ENCODE results near the gene PLD5.
"Not testable (repeated sequence)": the region's sequence is repeated elsewhere in the genome, so short reads cannot be mapped to it uniquely, and the experiment has no call there.

PLD5 gene

DNA sequence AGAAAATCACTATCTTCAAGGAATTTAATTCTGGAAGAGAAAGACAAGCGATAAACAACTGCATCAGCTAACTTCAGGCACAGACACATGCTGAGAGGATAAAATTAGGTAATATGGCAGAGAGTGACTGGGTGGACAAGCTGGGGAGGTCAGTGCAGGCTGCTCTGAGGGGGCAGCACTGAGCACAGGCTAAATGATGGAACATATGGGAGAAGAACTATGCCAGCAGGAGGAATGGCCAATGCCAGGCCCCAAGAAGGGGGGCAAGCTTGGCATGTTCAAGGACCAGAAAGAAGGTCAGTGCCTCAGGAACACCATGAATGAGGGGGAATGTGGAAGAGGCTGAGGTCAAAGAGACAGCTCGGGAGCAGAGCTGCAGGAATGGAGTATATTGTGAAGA, 334.9 kb downstream of the PLD5 start:
- H3K27ac ChIP-seq, result no peak overlapping the region
- no peak overlapping the region for H3K4me3 ChIP-seq

GRCh38 chr1:242187816-242188215, 336.7 kb downstream of the PLD5 start:
- Histone ChIP-seq H3K4me3 (no peak overlapping the region), H3K27ac (no peak overlapping the region)

DNA sequence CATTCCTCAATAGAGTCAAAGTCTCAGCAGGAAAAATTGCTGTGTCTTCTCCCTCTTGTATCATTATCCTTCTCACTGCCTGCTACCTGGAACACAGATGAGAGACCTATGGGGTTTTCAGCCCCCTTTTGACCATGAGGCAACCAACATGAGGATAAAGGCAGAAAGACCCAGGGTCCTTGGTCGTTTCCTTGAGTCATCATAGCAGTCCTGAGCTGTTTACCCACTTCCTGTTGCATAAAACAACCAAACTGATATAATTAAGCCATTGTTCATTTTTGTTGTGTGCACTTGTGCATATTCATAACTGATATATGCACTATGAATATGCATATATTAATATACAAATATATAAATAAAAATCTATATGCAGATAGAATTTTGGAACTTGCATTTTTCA, 337.3 kb downstream of the PLD5 start:
- Histone ChIP-seq H3K27ac (no peak overlapping the region), H3K4me3 (no peak overlapping the region)

- Histone ChIP-seq H3K27ac (no peak overlapping the region), H3K4me3 (no peak overlapping the region)
Observed at GRCh38 chr1:242185731-242186130, 338.8 kb downstream of the PLD5 start.

- no peak overlapping the region for H3K4me3 ChIP-seq
- H3K27ac ChIP-seq, result no peak overlapping the region
Observed at GRCh38 chr1:242184955-242185354, 339.5 kb downstream of the PLD5 start.

DNA sequence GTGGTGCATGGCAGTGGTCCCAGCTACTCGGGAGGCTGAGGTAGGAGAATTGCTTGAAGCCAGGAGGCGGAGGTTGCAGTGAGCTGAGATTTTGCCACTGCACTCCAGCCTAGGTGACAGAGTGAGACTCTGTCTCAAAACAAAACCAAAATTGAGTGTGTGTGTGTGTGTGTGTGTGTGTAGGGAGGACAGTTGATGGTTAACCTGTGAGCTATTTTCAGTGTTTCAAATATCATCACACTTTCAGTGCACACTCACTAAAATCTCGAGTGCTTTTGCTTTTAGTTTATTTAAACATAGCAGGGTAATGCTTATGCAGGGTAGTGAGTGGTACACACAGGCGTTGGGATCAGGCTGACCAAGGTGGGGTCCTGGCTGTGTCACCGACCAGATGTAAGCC, 344.7 kb downstream of the PLD5 start:
- H3K4me3 ChIP-seq, H3K27ac ChIP-seq: not testable (repeated sequence)

- no peak overlapping the region for H3K4me3 ChIP-seq
- no peak overlapping the region for H3K27ac ChIP-seq
Observed at GRCh38 chr1:242178924-242179708, 345.4 kb downstream of the PLD5 start.

GRCh38 chr1:242178436-242178835, 346.1 kb downstream of the PLD5 start:
- Histone ChIP-seq H3K4me3 (no peak overlapping the region), H3K27ac (no peak overlapping the region)

GRCh38 chr1:242162140-242162539, 362.4 kb downstream of the PLD5 start:
- Histone ChIP-seq H3K27ac (no peak overlapping the region), H3K4me3 (no peak overlapping the region)

GRCh38 chr1:242147096-242147976, 377.2 kb downstream of the PLD5 start:
- no peak overlapping the region for H3K4me3 ChIP-seq
- peak overlapping the region in 2 of 21 experiments; percentile 13 to 24 for H3K27ac ChIP-seq

DNA sequence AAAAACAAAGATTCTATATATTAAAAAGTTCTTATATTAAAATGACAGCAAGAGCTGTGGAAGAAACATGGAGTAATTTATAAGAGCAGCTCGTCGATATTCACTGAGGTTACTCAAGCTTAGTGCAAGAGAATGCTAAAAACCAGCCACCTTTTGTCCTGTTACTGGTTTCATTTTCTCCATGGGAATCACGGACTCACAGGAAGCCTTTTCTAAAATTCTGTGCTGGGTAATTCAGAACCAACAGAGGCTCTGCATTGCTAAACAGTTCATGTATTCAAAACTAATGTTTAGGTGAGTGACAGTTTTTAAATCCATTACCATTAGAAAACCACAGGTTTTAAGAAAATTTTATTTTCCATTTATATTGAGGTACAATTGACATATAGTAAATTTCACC, 377.8 kb downstream of the PLD5 start:
- H3K4me3 ChIP-seq, result no peak overlapping the region

GRCh38 chr1:242140836-242141235, 383.7 kb downstream of the PLD5 start:
- Histone ChIP-seq H3K27ac (no peak overlapping the region), H3K4me3 (no peak overlapping the region)

More for the DNA sequence above, 377.8 kb downstream of the PLD5 start:
- peak overlapping the region in 2 of 21 experiments; percentile 13 to 24 for H3K27ac ChIP-seq

- H3K27ac ChIP-seq, result no peak overlapping the region
Observed at GRCh38 chr1:242139986-242140385, 384.5 kb downstream of the PLD5 start.

GRCh38 chr1:242139442-242139841, 385.1 kb downstream of the PLD5 start:
- Histone ChIP-seq H3K27ac (no peak overlapping the region), H3K4me3 (no peak overlapping the region)

More at GRCh38 chr1:242139986-242140385, 384.5 kb downstream of the PLD5 start:
- H3K4me3 ChIP-seq, result no peak overlapping the region

- H3K27ac ChIP-seq, result no peak overlapping the region
- no peak overlapping the region for H3K4me3 ChIP-seq
Observed at GRCh38 chr1:242133796-242134195, 390.7 kb downstream of the PLD5 start.

GRCh38 chr1:242133351-242133750, 391.1 kb downstream of the PLD5 start:
- H3K4me3 ChIP-seq, result no peak overlapping the region
- H3K27ac ChIP-seq, result no peak overlapping the region

DNA sequence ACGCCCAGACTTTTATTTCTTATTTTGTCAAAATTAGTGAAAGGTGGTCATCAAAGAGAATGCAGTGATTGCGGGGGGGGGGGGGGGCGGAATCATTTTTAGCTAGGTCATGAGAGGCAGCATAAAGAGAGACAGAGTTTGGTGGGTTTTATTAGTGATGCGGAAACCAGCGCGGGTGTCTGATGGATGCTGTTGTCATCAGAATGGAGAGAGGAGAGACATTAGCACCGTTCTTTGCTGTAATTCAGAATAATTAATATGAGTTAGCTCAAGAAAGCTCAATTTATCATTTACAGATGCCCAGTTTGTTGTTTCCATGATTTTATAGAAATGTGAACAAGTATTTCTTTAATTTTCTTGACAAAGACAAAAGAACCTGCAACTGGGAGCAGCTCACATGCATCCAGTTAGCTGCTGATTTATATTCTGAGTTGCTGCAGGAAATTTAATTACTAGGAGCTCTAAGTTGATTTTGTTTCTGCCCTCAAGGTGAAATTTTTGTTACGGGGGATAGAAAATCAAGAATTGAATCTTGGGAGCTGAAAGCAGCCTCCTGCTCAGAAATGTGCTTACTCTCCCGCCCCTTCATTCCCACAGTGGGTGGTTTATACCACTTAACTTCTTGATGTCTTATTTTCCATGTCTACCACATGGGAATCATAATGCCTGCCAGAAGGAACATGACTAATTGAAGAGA, 392.2 kb downstream of the PLD5 start:
- Histone ChIP-seq H3K4me3 (no peak overlapping the region), H3K27ac (no peak overlapping the region)

DNA sequence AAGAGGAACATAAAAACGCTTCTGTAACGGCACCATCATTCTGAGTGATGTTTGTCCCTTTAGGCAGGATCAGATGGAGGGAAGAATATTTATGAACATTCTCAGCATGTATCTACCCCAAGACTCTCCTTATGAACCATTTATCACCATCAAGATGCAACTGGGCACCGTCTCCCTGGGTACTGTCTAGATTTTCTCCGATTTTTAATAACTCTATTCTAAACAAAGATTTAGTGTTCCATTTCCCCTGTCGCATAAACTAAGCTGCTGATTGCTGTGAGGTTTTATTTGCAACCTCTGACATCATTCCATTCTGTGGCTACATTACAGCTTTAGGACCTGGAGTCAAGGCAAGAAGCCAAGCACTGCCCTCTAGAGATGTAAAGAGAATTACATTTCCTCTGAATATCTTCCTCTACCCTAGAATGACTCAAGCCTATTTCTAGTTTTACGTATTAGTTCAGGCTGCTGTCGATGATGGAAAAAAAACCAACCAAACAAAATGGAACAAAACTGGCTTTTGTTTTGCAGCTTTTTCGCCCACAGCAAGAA, 395.5 kb downstream of the PLD5 start:
- no peak overlapping the region for H3K27ac ChIP-seq
- H3K4me3 ChIP-seq, result no peak overlapping the region

DNA sequence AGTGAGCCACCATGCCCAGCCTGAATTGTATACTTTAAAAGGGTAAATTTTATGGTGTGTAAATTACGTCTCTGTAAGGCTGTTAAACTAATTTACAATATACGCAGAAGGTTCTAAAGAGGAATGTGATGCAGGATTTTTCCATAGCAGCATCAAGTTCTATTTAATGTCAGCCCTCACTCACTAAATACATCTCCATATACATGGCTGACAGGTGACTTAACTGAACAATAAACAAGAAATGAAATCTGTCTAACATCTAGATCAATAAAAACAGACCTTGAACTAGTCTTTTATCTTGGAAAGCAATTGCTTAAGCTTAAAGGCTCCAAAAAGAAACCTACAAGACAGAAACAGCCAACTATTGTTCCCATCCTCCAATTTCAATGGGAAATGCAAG, 404.1 kb downstream of the PLD5 start:
- Histone ChIP-seq H3K27ac (no peak overlapping the region), H3K4me3 (no peak overlapping the region)

DNA sequence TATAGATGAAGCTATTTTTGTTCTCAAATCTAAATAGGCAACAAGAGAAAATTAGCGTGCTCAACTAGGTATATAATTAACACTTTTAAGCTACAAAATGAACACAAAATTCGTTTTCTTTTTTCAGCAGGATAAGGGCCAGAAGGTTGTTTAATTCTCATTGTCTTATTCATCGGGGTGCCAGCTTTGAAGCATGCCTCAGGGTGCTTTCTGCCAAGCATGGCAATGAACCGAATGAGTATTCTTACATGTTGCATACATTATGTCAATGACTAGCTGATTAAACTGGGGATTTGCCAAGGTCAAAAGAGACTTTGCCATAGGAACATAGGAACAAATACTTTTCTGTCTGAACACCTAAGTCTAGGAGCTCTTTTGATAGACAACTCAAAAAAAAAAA, 423.6 kb downstream of the PLD5 start:
- Histone ChIP-seq H3K27ac (no peak overlapping the region), H3K4me3 (no peak overlapping the region)
